Kidney (tissue), 14 donors: ENCODE measurements around the gene PA2G4. TPM values are rescaled to one million over a fixed set of nuclear protein-coding genes. Genes with fewer than 3 reads are reported as not detected.

Experiments used
- DNase-seq, 5 donors: peaks; one replicate each; pipeline ENCODE4 v3.0.0-alpha.2; 2013 to 2020
- FAIRE-seq: peaks from 2 replicates; lab custom pipeline; 2012; peaks lifted over from hg19 to GRCh38; lab: Jason Lieb, UNC
- H3K27ac ChIP-seq, 2 donors: one replicate each; pipeline ENCODE4 v1.7.0; 2013; ENCODE audit warnings: low read depth in 2 of 2, low read length in 2 of 2, inconsistent platforms in 1 of 2
- H3K27me3 ChIP-seq: one replicate; pipeline ENCODE4 v1.7.1; 2013; ENCODE audit warnings: low read length, inconsistent platforms; ENCODE audit not compliant: control insufficient read depth, insufficient read depth
- H3K36me3 ChIP-seq, 3 donors: one replicate each; pipeline versions ENCODE4 v1.7.0 to v1.7.1; 2013; ENCODE audit warnings: low read length in 3 of 3, control low read depth in 1 of 3, inconsistent platforms in 1 of 3; ENCODE audit not compliant: insufficient read depth in 3 of 3, control insufficient read depth in 2 of 3
- H3K4me1 ChIP-seq, 3 donors: one replicate each; pipeline versions ENCODE4 v1.7.0 to v1.7.1; 2013; ENCODE audit warnings: low read length in 3 of 3, inconsistent platforms in 1 of 3, low read depth in 1 of 3; ENCODE audit not compliant: control insufficient read depth in 2 of 3, insufficient read depth in 2 of 3
- H3K4me3 ChIP-seq, 3 donors: one replicate each; pipeline versions ENCODE4 v1.7.0 to v1.8.1; 2013; ENCODE audit warnings: low read length in 3 of 3, control low read depth in 1 of 3, inconsistent platforms in 1 of 3
- H3K9ac ChIP-seq, 3 donors: one replicate each; pipeline versions ENCODE4 v1.7.0 to v1.7.1; 2013; ENCODE audit warnings: low read length in 3 of 3, control low read depth in 1 of 3, inconsistent platforms in 1 of 3
- H3K9me3 ChIP-seq, 3 donors: one replicate each; pipeline versions ENCODE4 v1.7.0 to v1.7.1; 2013; ENCODE audit warnings: low read length in 3 of 3, control low read depth in 1 of 3, inconsistent platforms in 1 of 3; ENCODE audit not compliant: control insufficient read depth in 2 of 3, insufficient read depth in 1 of 3
- CTCF ChIP-seq: IDR thresholded peaks from 3 replicates; pipeline ENCODE4 v1.5.1; 2012; ENCODE audit warnings: mild to moderate bottlenecking, moderate library complexity, borderline replicate concordance; ENCODE audit not compliant: insufficient read depth; ENCODE audit errors: extremely low read depth
- intact Hi-C: fragments of 100-400 bp; cut with DNase I; formaldehyde crosslinking; loops from one replicate; pipeline ENCODE4 v1.11.1; 2022
- polyA plus RNA-seq: library from polyadenylated mRNA; stranded (reverse); fragments of 350-450 nt; fragmentation: Illumina TruSeq; extraction: RNeasy Lipid Tissue Mini Kit (QIAGEN cat#74804); gene quantifications from one replicate; pipeline ENCODE4 v1.2.3, GENCODE V29; 2014; ENCODE audit warnings: low read depth, low replicate concordance; ENCODE audit not compliant: insufficient read depth
- total RNA-seq: library from RNA; stranded (reverse); fragmentation: NEBNext Ultra II Directional; extraction: Animal tissue kit (Norgen Biotek cat#: 25700); gene quantifications from one replicate; pipeline ENCODE4 v1.2.1, GENCODE V29; 2021
- donor health status: control.
- donor health status: control.
- donor health status: control.
- donor health status: control.
- donor health status: control.
- donor health status: DM: yes; HTN: yes; CAD: no.
- donor health status: Normal renal cell carcinoma (clear cell type).

PA2G4 gene
- total and polyA plus RNA-seq, 2 donors from 2014 or later = 72.4 to 76.8 TPM

- H3K9me3 ChIP-seq = no peaks in the 10 kb centered on the region
- H3K4me3 ChIP-seq = peak overlapping the region; percentile 70 to 79 (median 71)
- peaks cover 2 to 33% (median 28%) of the 10 kb centered on the region in 3 donors for H3K4me1 ChIP-seq
- intact Hi-C loops = no loop called here
- DNase-seq (peak; percentile 92 to 97 (median 93)), FAIRE-seq (no peak)
- peak overlapping the region; percentile 52 to 75 (median 71) for H3K9ac ChIP-seq
- H3K36me3 ChIP-seq = peaks cover 7 to 29% (median 27%) of the 10 kb centered on the region in 3 donors
- peak overlapping the region; percentile 86 to 90 for H3K27ac ChIP-seq
- TF ChIP-seq CTCF = peak; percentile 49
- H3K27me3 ChIP-seq = no peaks in the 10 kb centered on the region
Measured at GRCh38 chr12:56157201-56158028, 53.1 kb downstream of the PA2G4 start.

DNA sequence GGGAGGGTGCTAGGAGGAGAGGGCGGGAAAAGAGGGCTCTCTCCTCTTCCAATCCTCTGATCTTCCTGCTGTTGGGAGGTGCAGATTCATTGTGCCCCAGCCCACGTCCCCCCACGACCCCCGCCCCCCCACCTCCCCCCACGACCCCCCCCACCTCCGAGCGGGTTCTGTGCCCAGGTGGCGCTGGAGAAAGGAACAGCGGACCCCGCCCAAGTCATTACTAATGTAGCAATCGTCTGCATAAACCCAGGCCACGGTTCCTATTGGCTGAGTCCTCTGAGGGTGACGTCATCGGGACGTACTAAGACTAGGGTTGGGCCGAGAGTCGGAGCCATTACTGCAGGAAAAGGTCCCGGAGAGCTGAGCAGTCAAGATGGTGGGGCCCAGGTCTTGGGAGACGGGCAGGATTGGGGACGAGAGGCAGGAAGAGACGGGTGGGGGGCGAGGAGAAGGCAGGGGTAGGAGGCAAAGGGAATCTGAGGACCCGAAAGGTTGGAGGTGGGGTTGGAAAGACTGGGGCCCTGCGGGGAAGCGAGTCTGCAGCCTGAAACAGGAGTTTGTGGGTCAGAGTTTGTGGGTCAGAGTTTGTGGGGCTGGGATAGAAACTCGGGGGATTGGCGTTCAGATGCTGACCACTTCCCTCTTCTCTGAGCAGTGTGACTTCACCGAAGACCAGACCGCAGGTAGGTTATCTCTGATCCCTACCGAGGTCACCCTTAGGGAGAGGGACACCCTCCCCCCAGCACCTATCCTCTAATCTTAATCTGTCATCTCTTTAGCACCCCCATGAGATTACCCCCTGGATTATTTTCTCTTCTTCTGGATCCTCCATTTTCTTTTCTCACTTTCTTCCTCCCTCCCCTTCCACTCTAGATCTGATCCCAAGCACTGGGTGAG is 53.9 kb downstream of the PA2G4 start, which contains the start of gene MYL6:
Gene MYL6, plus strand, starts transcription at position 331 of the 897 bp plus-strand sequence. Its CDS starts 43 bp downstream, at position 374.
- Histone ChIP-seq H3K4me1 (peaks cover 2 to 29% (median 23%) of the 10 kb centered on the region in 3 donors), H3K4me3 (peak within 1 kb of the TSS; percentile 95 to 100 (median 98)), H3K36me3 (peaks cover 8 to 38% (median 31%) of the 10 kb centered on the region in 3 donors), H3K9ac (peak within 1 kb of the TSS; percentile 90 to 100 (median 99)), H3K9me3 (no peaks in the 10 kb centered on the region), H3K27me3 (no peaks in the 10 kb centered on the region), H3K27ac (peak within 1 kb of the TSS; percentile 98 to 100)
- DNase-seq (peak; percentile 97 to 99 (median 98)), FAIRE-seq (peak; percentile 11)
- peak; percentile 3 for TF ChIP-seq CTCF
- intact Hi-C loops = no loop called here

GRCh38 chr12:56158926-56159461 is 54.6 kb downstream of the PA2G4 start:
- DNase-seq (peak; percentile 64 to 95 (median 80)), FAIRE-seq (no peak)
- Histone ChIP-seq H3K27me3 (no peaks in the 10 kb centered on the region), H3K9me3 (no peaks in the 10 kb centered on the region), H3K4me1 (peaks cover 2 to 25% (median 23%) of the 10 kb centered on the region in 3 donors), H3K36me3 (peaks cover 9 to 43% (median 33%) of the 10 kb centered on the region in 3 donors), H3K27ac (peak overlapping the region; percentile 98 to 100), H3K4me3 (peak overlapping the region; percentile 95 to 100 (median 98)), H3K9ac (peak overlapping the region; percentile 90 to 100 (median 99))
- no peak for TF ChIP-seq CTCF
- intact Hi-C loops = no loop called here
